SIG-M5 (cell line): Measurements from ENCODE around the gene CCDC7.
"Not testable (repeated sequence)": the region's sequence is repeated elsewhere in the genome, so short reads cannot be mapped to it uniquely, and the experiment has no call there.

Source experiments
- DNase-seq: peaks from one replicate; lab custom pipeline; 2025; lab: John Stamatoyannopoulos, UW

Gene CCDC7

GRCh38 chr10:32445740-32446535 lies at the start of gene CCDC7:
TSS of gene CCDC7 (plus strand) at chr10:32446140. CDS start at chr10:32451643, 5,503 bp downstream.
- DNase-seq, result peak; percentile 3

- DNase-seq, result not testable (repeated sequence)
Measured at GRCh38 chr10:32397163-32397562, 48.8 kb upstream of the CCDC7 start.

DNA sequence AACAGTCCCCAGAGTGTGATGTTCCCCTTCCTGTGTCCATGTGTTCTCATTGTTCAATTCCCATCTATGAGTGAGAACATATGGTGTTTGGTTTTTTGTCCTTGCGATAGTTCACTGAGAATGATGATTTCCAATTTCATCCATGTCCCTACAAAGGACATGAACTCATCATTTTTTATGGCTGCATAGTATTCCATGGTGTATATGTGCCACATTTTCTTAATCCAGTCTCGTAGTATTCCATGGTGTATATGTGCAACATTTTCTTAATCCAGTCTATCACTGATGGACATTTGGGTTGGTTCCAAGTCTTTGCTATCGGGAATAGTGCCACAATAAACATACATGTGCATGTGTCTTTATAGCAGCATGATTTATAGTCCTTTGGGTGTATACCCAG lies 46.2 kb upstream of the CCDC7 start:
- DNase-seq, result not testable (repeated sequence)

- DNase-seq, result no peak
Measured at GRCh38 chr10:32400961-32401360, 45.0 kb upstream of the CCDC7 start.

GRCh38 chr10:32402499-32402898 lies 43.4 kb upstream of the CCDC7 start:
- no peak for DNase-seq

DNA sequence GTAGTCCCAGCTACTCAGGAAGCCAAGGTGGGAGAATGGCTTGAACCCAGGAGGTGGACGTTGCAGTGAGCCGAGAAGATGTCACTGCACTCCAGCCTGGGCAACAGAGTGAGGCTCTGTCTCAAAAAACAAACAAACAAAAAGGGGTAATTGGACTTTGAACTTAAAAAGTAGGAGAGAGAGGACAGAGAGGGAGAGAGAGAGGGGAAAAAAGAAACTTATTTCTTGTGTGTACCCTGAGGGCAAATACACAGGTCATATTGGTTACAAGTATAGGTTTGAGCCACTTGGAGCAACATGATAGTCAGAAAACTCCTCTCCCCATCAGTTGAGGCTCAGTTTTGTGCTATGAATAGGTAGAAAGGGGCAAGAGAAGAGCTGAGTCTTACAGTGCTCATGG lies 42.8 kb upstream of the CCDC7 start:
- no peak for DNase-seq

GRCh38 chr10:32408690-32409089 lies 37.2 kb upstream of the CCDC7 start:
- DNase-seq, result no peak

GRCh38 chr10:32409741-32410140 lies 36.2 kb upstream of the CCDC7 start:
- DNase-seq, result no peak

- no peak for DNase-seq
Measured at GRCh38 chr10:32410569-32410968, 35.4 kb upstream of the CCDC7 start.

- DNase-seq, result no peak
Measured at GRCh38 chr10:32411797-32412498, 34.0 kb upstream of the CCDC7 start.

DNA sequence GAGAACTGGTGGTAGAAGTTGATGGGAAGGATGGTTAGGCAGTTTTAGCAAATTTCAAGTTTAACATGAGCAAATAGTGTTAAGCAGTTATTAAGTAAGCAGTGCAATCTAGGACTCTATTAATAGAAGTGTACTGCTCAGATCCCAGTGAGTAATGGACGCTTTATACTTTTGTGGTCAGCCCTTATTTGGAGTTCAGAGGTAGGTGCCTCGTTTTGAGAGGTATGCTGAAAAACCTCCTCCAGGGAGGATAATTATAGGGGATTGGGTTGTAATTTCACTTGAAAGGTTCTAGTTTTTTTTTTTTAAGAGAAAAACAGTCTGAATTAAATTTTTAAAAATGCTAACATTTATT lies 33.5 kb upstream of the CCDC7 start:
- no peak for DNase-seq

- no peak for DNase-seq
Measured at GRCh38 chr10:32413513-32413912, 32.4 kb upstream of the CCDC7 start.

DNA sequence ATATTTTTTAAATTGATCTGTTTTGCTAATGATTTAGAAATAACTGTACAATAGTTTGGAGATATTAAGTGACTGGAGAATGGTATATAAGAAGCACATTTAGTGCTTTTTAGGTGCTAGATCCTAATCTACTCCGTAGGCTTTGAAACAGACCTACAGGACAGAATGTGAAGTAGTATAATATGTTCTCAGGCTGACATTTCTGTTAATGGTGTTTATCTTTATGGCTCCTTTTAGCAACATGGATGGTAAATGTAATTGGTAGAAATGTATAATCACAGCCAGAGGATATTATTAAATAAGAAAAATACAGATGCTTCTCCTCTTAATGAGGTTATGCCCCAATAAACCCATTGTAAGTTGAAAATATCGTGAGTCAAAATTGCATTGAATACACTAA lies 30.6 kb upstream of the CCDC7 start:
- no peak for DNase-seq

DNA sequence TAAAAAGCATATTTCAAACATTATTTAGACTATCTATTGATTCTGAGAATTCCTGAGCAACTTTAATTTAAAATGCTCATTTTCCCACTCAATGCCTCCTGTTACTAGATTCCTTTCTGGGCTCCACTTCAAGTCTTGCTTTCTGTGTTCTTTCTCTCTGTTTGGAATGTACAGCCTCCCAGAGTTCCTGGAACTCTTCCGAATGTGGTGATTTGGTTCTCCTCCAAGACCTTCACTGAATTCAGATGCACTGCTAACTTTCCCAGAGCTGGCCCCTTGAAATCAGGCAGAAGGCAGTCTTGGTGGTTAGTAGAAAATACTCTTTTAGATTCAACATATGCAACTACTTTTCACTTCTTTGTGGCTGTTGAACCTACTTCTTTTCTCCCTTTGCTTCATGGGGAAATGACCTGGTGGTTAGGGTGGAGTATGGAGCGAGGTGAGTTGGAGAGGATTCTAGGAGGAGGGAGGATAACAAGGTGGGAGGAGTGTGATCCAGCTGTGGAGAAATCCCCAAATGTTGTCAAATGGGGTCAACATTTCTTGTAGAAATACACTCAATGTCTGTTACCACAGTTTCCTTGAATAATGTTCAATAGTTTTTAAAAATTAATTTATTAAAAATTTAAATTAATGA lies 27.9 kb upstream of the CCDC7 start:
- DNase-seq, result no peak

DNA sequence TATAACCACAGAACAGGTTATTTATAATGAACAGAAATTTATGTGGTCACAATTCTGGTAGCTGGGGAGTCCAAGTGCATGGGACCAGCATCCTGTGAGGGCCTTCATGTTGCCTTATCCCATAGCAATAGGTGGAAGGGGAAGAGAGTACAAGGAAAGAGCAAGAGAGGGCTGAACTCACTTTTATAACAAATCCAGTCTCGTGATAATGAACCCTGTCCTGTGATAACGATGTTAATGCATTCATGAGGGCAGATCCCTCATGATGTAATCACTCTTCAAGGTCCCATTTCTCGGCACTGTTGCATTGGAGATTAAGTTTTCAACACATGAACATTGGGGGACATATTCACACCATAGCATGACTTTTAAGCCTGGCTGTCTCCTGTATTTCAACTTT lies 27.4 kb upstream of the CCDC7 start:
- no peak for DNase-seq

DNA sequence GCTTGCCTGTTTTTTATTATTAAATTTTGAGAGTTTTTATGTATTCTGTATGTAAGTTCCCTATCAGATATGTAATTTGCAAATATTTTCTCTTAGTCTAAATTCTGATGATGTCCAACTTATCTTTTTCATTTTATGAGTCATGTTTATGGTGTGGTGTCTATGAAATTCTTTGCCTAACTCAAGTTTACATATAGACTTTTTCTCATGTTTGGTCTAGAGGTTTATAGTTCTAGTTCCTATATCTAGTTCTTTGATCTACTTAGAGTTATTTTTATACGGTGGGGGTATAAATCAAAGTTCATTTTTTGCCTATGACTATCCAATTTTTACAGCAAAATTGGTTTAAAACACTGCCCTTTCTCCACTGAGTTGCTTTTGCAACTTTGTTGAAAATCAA lies 26.3 kb upstream of the CCDC7 start:
- DNase-seq, result no peak

GRCh38 chr10:32426186-32426585 lies 19.8 kb upstream of the CCDC7 start:
- DNase-seq, result no peak

GRCh38 chr10:32433542-32433941 lies 12.4 kb upstream of the CCDC7 start:
- DNase-seq, result no peak

- no peak for DNase-seq
Measured at GRCh38 chr10:32436215-32436614, 9.7 kb upstream of the CCDC7 start.

GRCh38 chr10:32437334-32437733 lies 8.6 kb upstream of the CCDC7 start:
- no peak for DNase-seq

GRCh38 chr10:32445036-32445435 lies 904 bp upstream of the CCDC7 start:
- DNase-seq, result no peak

DNA sequence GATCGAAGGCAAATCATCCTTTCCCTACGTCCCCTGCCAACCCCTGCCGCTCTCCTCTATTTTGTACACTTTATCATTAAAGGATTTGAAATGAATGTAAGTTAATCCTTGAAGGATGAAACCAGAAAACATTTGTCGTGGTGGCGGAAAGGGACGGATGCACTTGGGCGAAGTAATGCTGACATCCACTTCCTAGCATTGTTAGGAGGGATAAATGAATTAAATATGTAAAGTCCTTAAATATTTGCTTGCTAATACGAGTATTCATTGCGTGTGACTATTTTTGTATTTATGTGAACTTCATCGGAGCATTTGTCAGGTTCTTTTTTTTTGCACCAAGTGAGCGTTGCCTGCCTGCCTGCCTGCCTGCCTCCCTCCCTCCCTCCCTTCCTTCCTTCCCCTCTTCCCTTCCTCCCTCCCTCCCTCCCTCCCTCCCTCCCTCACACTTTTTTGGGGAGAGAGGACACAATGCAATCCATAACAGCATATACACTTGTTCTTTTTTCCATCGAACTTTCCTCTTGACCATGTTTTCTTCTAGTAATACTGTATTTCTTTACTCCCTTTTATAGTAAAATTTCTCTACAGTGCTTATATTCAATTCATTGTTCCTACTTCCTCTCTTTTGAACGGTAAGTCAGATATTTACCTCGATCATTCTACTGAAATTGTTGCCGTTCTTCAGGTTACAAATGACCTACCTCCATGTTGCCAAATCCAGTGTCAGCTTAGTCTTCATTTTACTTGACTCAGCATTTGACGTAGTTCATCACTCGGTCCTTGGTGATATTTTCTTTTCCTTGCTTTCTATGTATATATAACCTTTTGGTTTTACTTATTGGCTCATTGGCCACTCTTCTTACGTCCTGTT lies 831 bp downstream of the CCDC7 start:
- DNase-seq, result no peak
